H9 (cell line): ENCODE measurements around the gene IER2. TPM values are rescaled to one million over a fixed set of nuclear protein-coding genes. Genes with fewer than 3 reads are reported as not detected.

Experiments used
- DNase-seq: peaks from one replicate; pipeline ENCODE4 v3.0.0-alpha.2; 2017
- H2AFZ ChIP-seq: one replicate; pipeline ENCODE4 v1.6.1; 2013; ENCODE audit warnings: mild to moderate bottlenecking, low read length, control low read depth, moderate library complexity
- H2AK5ac ChIP-seq: 2 replicates; pipeline ENCODE4 v1.6.1; 2013; ENCODE audit warnings: low read length, control low read depth, mixed read lengths; ENCODE audit not compliant: insufficient read length
- H2BK120ac ChIP-seq: one replicate; pipeline ENCODE4 v1.6.1; 2013; ENCODE audit warnings: low read depth, mild to moderate bottlenecking, low read length, control low read depth, inconsistent platforms; ENCODE audit not compliant: poor library complexity, severe bottlenecking
- H2BK12ac ChIP-seq: 2 replicates; pipeline ENCODE4 v1.6.1; 2013; ENCODE audit warnings: low read length, control low read depth, mixed read lengths, low read depth; ENCODE audit not compliant: insufficient read length
- H2BK15ac ChIP-seq: 2 replicates; pipeline ENCODE4 v1.6.1; 2013; ENCODE audit warnings: low read depth, low read length, control low read depth
- H2BK20ac ChIP-seq: one replicate; pipeline ENCODE4 v1.6.1; 2013; ENCODE audit warnings: low read depth, mild to moderate bottlenecking, low read length, control low read depth, inconsistent platforms; ENCODE audit not compliant: poor library complexity, severe bottlenecking
- H2BK5ac ChIP-seq: 2 replicates; pipeline ENCODE4 v1.6.1; 2013; ENCODE audit warnings: low read length, control low read depth, mixed read lengths; ENCODE audit not compliant: insufficient read length
- H3K14ac ChIP-seq: 2 replicates; pipeline ENCODE4 v1.6.1; 2013; ENCODE audit warnings: low read length, control low read depth; ENCODE audit not compliant: insufficient read depth
- H3K18ac ChIP-seq: 2 replicates; pipeline ENCODE4 v1.6.1; 2013; ENCODE audit warnings: low read depth, mild to moderate bottlenecking, mixed read lengths, low read length, control low read depth; ENCODE audit not compliant: insufficient read length
- H3K23ac ChIP-seq: 2 replicates; pipeline ENCODE4 v1.6.1; 2013; ENCODE audit warnings: low read length, control low read depth, mixed read lengths, low read depth; ENCODE audit not compliant: insufficient read length
- H3K23me2 ChIP-seq: 2 replicates; pipeline ENCODE4 v1.6.1; 2013; ENCODE audit warnings: low read depth, mild to moderate bottlenecking, mixed read lengths, low read length, control low read depth; ENCODE audit not compliant: insufficient read length, poor library complexity, severe bottlenecking
- H3K27ac ChIP-seq: 2 replicates; pipeline ENCODE4 v1.5.1; 2013; ENCODE audit warnings: low read length, control low read depth, mixed read lengths, low read depth; ENCODE audit not compliant: insufficient read length
- H3K27me3 ChIP-seq: 2 replicates; pipeline ENCODE4 v1.6.1; 2013; ENCODE audit warnings: low read length, control low read depth, inconsistent platforms; ENCODE audit not compliant: insufficient read depth
- H3K4ac ChIP-seq: 2 replicates; pipeline ENCODE4 v1.6.1; 2013; ENCODE audit warnings: low read depth, mild to moderate bottlenecking, control low read depth, inconsistent platforms, low read length, moderate library complexity
- H3K4me1 ChIP-seq: 2 replicates; pipeline ENCODE4 v1.6.1; 2013; ENCODE audit warnings: low read length, control low read depth, inconsistent platforms; ENCODE audit not compliant: insufficient read depth
- H3K4me2 ChIP-seq: 2 replicates; pipeline ENCODE4 v1.6.1; 2013; ENCODE audit warnings: low read length, control low read depth, mixed read lengths; ENCODE audit not compliant: insufficient read length, insufficient read depth
- H3K56ac ChIP-seq: 2 replicates; pipeline ENCODE4 v1.6.1; 2013; ENCODE audit warnings: low read depth, mild to moderate bottlenecking, mixed read lengths, low read length, control low read depth; ENCODE audit not compliant: insufficient read length
- H3K79me1 ChIP-seq: 2 replicates; pipeline ENCODE4 v1.6.1; 2013; ENCODE audit warnings: low read depth, mild to moderate bottlenecking, moderate library complexity, low read length, control low read depth, inconsistent platforms; ENCODE audit not compliant: insufficient read depth, poor library complexity, severe bottlenecking
- H3K79me2 ChIP-seq: 2 replicates; pipeline ENCODE4 v1.6.1; 2013; ENCODE audit warnings: low read length, control low read depth, inconsistent platforms; ENCODE audit not compliant: insufficient read depth
- H3K9ac ChIP-seq: 2 replicates; pipeline ENCODE4 v1.6.1; 2013; ENCODE audit warnings: low read length, control low read depth, mixed read lengths; ENCODE audit not compliant: insufficient read length; ENCODE audit errors: extremely low read depth
- H3K9me3 ChIP-seq: one replicate; pipeline ENCODE4 v1.6.1; 2013; ENCODE audit warnings: low read depth, low read length, inconsistent platforms; ENCODE audit not compliant: control insufficient read depth
- H3T11ph ChIP-seq: one replicate; pipeline ENCODE4 v1.6.1; 2013; ENCODE audit warnings: mild to moderate bottlenecking, low read length, control low read depth, inconsistent platforms
- H4K20me1 ChIP-seq: one replicate; pipeline ENCODE4 v1.6.1; 2013; ENCODE audit not compliant: control insufficient read depth, insufficient read length, insufficient read depth
- H4K5ac ChIP-seq: 2 replicates; pipeline ENCODE4 v1.6.1; 2013; ENCODE audit warnings: low read depth, mild to moderate bottlenecking, mixed read lengths, low read length, control low read depth; ENCODE audit not compliant: insufficient read length
- H4K8ac ChIP-seq: replicated peaks from 2 replicates; pipeline ENCODE4 v1.6.1; 2013; ENCODE audit warnings: low read length, control low read depth, mixed read lengths, low read depth; ENCODE audit not compliant: insufficient read length
- H4K91ac ChIP-seq: 2 replicates; pipeline ENCODE4 v1.6.1; 2013; ENCODE audit warnings: low read depth, mild to moderate bottlenecking, moderate library complexity, mixed read lengths, low read length, control low read depth; ENCODE audit not compliant: insufficient read length
- H3K27ac Mint-ChIP-seq, 3 experiments: 2 replicates in 2 of 3; 3 replicates in 1 of 3; pipeline ENCODE4 v1.8.0; 2020 to 2021; ENCODE audit warnings: mixed read lengths in 3 of 3, mild to moderate bottlenecking in 1 of 3, moderate library complexity in 1 of 3
- H3K27me3 Mint-ChIP-seq: 2 replicates; pipeline ENCODE4 v1.8.0; 2021; ENCODE audit warnings: low read depth, mild to moderate bottlenecking, moderate library complexity, mixed read lengths
- H3K36me3 Mint-ChIP-seq, 3 experiments: 2 replicates in 2 of 3; 3 replicates in 1 of 3; pipeline ENCODE4 v1.8.0; 2020 to 2021; ENCODE audit warnings: low read depth in 3 of 3, mixed read lengths in 3 of 3; ENCODE audit not compliant: insufficient read depth in 1 of 3
- H3K4me1 Mint-ChIP-seq, 2 experiments: 2 replicates each; pipeline ENCODE4 v1.8.0; 2020; ENCODE audit warnings: mixed read lengths in 2 of 2
- H3K4me3 Mint-ChIP-seq, 2 experiments: 2 replicates in 1 of 2; 3 replicates in 1 of 2; pipeline ENCODE4 v1.8.0; 2020 to 2021; ENCODE audit warnings: mild to moderate bottlenecking in 2 of 2, mixed read lengths in 2 of 2, moderate library complexity in 1 of 2
- H3K9me3 Mint-ChIP-seq, 2 experiments: 2 replicates in 1 of 2; 3 replicates in 1 of 2; pipeline ENCODE4 v1.8.0; 2020; ENCODE audit warnings: mild to moderate bottlenecking in 2 of 2, mixed read lengths in 2 of 2, moderate library complexity in 1 of 2
- CTCF ChIP-seq: fragments of 200-600 bp; sonication (generic); conservative IDR thresholded peaks from 3 replicates; pipeline ENCODE4 v1.8.0; 2021; ENCODE audit warnings: antibody characterized with exemption, mild to moderate bottlenecking
- WGBS: extraction: QIAGEN DNeasy Blood & Tissue Kit; methylation state at CpG from one replicate; pipeline ENCODE4 v1.1.7; 2013; ENCODE audit warnings: missing lambda C conversion rate, low lambda C conversion rate, mixed read lengths; ENCODE audit not compliant: insufficient read length; ENCODE audit errors: extremely low coverage; 5-methylcytosine and 5-hydroxymethylcytosine counted together
- total RNA-seq: library from RNA; stranded (reverse); gene quantifications from 2 replicates; pipeline ENCODE4 v1.2.1, GENCODE V29; 2021

The IER2 gene
- total RNA-seq, 1 experiment from 2014 or later = 160 TPM

DNA sequence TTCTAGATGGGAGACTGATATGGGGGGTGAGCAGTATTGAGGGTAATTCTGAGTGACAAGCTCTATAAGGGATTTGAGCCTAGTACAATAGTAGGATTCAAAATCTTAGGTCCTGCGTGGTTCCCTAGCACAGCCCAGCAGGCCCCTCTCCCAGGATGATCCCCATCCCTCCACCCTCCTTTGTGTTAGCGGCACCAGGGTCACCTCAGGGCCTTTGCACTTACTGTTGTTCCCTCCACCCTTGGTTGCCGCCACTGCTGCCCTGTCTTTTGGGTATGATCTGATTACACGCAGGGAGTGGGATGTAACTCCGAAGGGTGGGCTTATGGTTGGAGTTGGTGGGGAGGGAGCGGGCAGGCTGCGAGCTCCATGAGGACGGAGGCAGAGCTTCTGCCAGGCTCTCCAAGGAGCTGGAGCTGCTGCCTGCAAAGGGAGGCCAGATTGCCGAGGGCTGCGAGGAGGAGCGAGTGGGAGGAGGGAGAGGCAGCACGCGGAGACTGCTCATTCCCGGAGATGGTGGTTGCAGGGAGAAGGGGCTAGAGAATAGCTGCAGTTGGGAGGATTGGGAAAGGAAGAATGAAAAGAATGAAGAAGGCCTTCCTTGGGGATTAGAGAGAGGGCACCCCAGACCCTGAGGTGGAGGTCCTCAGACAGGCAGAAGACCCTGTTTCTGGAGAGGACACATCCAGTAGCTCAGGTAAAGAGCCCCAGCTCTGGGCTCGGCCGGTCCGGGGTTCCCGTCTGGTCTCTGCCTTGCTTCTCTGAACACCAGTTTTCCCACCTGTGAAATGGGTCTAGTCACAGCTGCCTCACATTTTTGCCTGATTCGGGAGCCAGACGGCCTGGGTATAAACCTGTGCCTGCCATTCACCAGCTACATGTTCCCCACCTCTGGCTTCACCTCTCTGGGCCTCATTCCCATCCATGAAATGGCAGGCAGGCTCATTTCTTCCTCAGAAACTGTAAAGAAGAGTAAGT, 26.9 kb upstream of the IER2 start:
- no peak overlapping the region for H3K9ac ChIP-seq
- peak overlapping the region; percentile 41 to 83 (median 68); a peak in 4 of 7 replicates for H3K27ac Mint-ChIP-seq

More for the DNA sequence above, 26.9 kb upstream of the IER2 start:
- H3K56ac ChIP-seq = no peak overlapping the region
- H2BK5ac ChIP-seq = no peak overlapping the region
- no peak overlapping the region for H3K27ac ChIP-seq
- H3K4me2 ChIP-seq = no peak overlapping the region
- H2BK120ac ChIP-seq = no peak overlapping the region
- no peak overlapping the region for H4K5ac ChIP-seq
- peaks cover 2% of the 10 kb centered on the region for H3K79me1 ChIP-seq
- Mint-ChIP-seq H3K27me3 (no peaks in the 10 kb centered on the region), H3K4me1 (peaks cover 43 to 45% of the 10 kb centered on the region in 2 experiments), H3K9me3 (no peaks in the 10 kb centered on the region), H3K36me3 (peaks cover 5 to 54% (median 36%) of the 10 kb centered on the region in 3 experiments; a peak in 5 of 7 replicates), H3K4me3 (no peak overlapping the region)
- no peak for DNase-seq
- no peak overlapping the region for H3T11ph ChIP-seq
- H2AK5ac ChIP-seq = no peak overlapping the region
- H4K91ac ChIP-seq = no peak overlapping the region
- no peak overlapping the region for H2BK15ac ChIP-seq
- H3K27me3 ChIP-seq = no peaks in the 10 kb centered on the region
- WGBS = no CpG with 5 or more reads among the region's 20 CpGs
- no peak overlapping the region for H2AFZ ChIP-seq
- H4K8ac ChIP-seq = no peak overlapping the region
- peaks cover 11% of the 10 kb centered on the region; the same call in 1 of the 2 replicates for H3K4me1 ChIP-seq
- H2BK20ac ChIP-seq = no peak overlapping the region
- no peak overlapping the region for H3K4ac ChIP-seq
- peaks cover 70% of the 10 kb centered on the region for H3K79me2 ChIP-seq
- H4K20me1 ChIP-seq = no peaks in the 10 kb centered on the region
- H3K23ac ChIP-seq = no peak overlapping the region
- H3K23me2 ChIP-seq = peaks cover 5% of the 10 kb centered on the region
- H2BK12ac ChIP-seq = no peak overlapping the region
- no peak overlapping the region for H3K14ac ChIP-seq
- no peak overlapping the region for H3K18ac ChIP-seq
- no peaks in the 10 kb centered on the region for H3K9me3 ChIP-seq
- TF ChIP-seq CTCF = no peak
